Activated CD8-positive, alpha-beta T cell treated with anti-CD3 and anti-CD28 coated beads for 36 hours (primary cell): ENCODE results near the gene ZNF18. TPM values are rescaled to one million over a fixed set of nuclear protein-coding genes. Genes with fewer than 3 reads are reported as not detected.

Experiments
- ATAC-seq: fragments of 200-7000 bp; cut with Tn5 transposase; one replicate; pipeline ENCODE4 v1.10.0; 2021; ENCODE audit warnings: mild to moderate bottlenecking, moderate library complexity
- CTCF ChIA-PET: fragments of 350-600 bp; sonication (Branson Sonifier 250); formaldehyde crosslinking; loops from one replicate; lab custom pipeline; 2021; ENCODE audit warnings: antibody characterized with exemption; lab: Charles Lee
- POLR2A ChIA-PET: fragments of 350-600 bp; sonication (Branson Sonifier 250); formaldehyde crosslinking; loops from one replicate; lab custom pipeline; 2021; ENCODE audit warnings: antibody characterized with exemption; lab: Charles Lee
- DNase-seq: peaks from one replicate; pipeline ENCODE4 v3.0.0-alpha.2; 2020
- H3K27ac Mint-ChIP-seq: one replicate; pipeline ENCODE4 v1.8.0; 2021; ENCODE audit warnings: mild to moderate bottlenecking, mixed read lengths
- H3K27me3 Mint-ChIP-seq: one replicate; pipeline ENCODE4 v1.8.0; 2021; ENCODE audit warnings: mixed read lengths
- H3K36me3 Mint-ChIP-seq: one replicate; pipeline ENCODE4 v1.8.0; 2021; ENCODE audit warnings: low read depth, mixed read lengths
- H3K4me1 Mint-ChIP-seq: one replicate; pipeline ENCODE4 v1.8.0; 2021; ENCODE audit warnings: low read depth, mixed read lengths
- H3K4me3 Mint-ChIP-seq: one replicate; pipeline ENCODE4 v1.8.0; 2021; ENCODE audit warnings: mild to moderate bottlenecking, moderate library complexity, mixed read lengths
- H3K9me3 Mint-ChIP-seq: one replicate; pipeline ENCODE4 v1.8.0; 2021; ENCODE audit warnings: mixed read lengths
- CTCF ChIP-seq: fragments of 200-600 bp; IDR thresholded peaks from one replicate; pipeline ENCODE4 v1.8.0; 2022; ENCODE audit warnings: antibody characterized with exemption, mild to moderate bottlenecking
- intact Hi-C: fragments of 100-400 bp; cut with micrococcal nuclease; formaldehyde crosslinking; loops from one replicate; pipeline ENCODE4 v1.10.0; 2022
- total RNA-seq, 2 experiments: library from RNA; stranded (reverse); gene quantifications; one replicate each; pipeline ENCODE4 v1.2.3, GENCODE V29; 2021

ZNF18 gene
- total RNA-seq, 2 experiments from 2014 or later, result 8.9 to 10.2 TPM

- no peak for ATAC-seq
- H3K36me3 Mint-ChIP-seq, result peaks cover 19% of the 10 kb centered on the region
- CTCF ChIA-PET, result interaction anchor here (1.3 to 2.8 kb wide), 3 partner anchors 10 to 17 kb away, joined by 3 to 12 read pairs (median 4); no protein-coding TSS in a partner anchor
These were observed 43.2 kb upstream of the ZNF18 start for GRCh38 chr17:12040478-12040877.

GRCh38 chr17:12037970-12038369 lies 40.7 kb upstream of the ZNF18 start:
- H3K9me3 Mint-ChIP-seq, result no peaks in the 10 kb centered on the region

More at GRCh38 chr17:12040478-12040877, 43.2 kb upstream of the ZNF18 start:
- intact Hi-C loops, result no loop called here
- TF ChIP-seq CTCF, result no peak
- no peak overlapping the region for H3K4me3 Mint-ChIP-seq
- POLR2A ChIA-PET, result no interaction called here
- peaks cover 65% of the 10 kb centered on the region for H3K4me1 Mint-ChIP-seq
- no peaks in the 10 kb centered on the region for H3K27me3 Mint-ChIP-seq
- no peak overlapping the region for H3K27ac Mint-ChIP-seq
- no peak for DNase-seq
- H3K9me3 Mint-ChIP-seq, result no peaks in the 10 kb centered on the region

GRCh38 chr17:12035673-12036072 lies 38.4 kb upstream of the ZNF18 start:
- POLR2A ChIA-PET, result no interaction called here
- H3K36me3 Mint-ChIP-seq, result peaks cover 16% of the 10 kb centered on the region
- CTCF ChIA-PET, result interaction anchor here (1.6 kb wide), 1 partner anchor 12 kb away, joined by 4 read pairs; no protein-coding TSS in a partner anchor
- no peak overlapping the region for H3K4me3 Mint-ChIP-seq
- ATAC-seq (no peak), DNase-seq (no peak)
- intact Hi-C loops, result no loop called here
- H3K27ac Mint-ChIP-seq, result no peak overlapping the region
- no peaks in the 10 kb centered on the region for H3K9me3 Mint-ChIP-seq
- peaks cover 48% of the 10 kb centered on the region for H3K4me1 Mint-ChIP-seq
- no peaks in the 10 kb centered on the region for H3K27me3 Mint-ChIP-seq
- no peak for TF ChIP-seq CTCF

More at GRCh38 chr17:12037970-12038369, 40.7 kb upstream of the ZNF18 start:
- intact Hi-C loops, result no loop called here
- Mint-ChIP-seq H3K4me1 (peaks cover 52% of the 10 kb centered on the region), H3K4me3 (no peak overlapping the region), H3K27ac (no peak overlapping the region), H3K27me3 (no peaks in the 10 kb centered on the region), H3K36me3 (peaks cover 22% of the 10 kb centered on the region)
- DNase-seq (no peak), ATAC-seq (no peak)
- ChIA-PET CTCF (interaction anchor here (1.0 to 2.8 kb wide), 2 partner anchors 14 to 18 kb away, joined by 4 to 12 read pairs; no protein-coding TSS in a partner anchor), POLR2A (no interaction called here)
- no peak for TF ChIP-seq CTCF

GRCh38 chr17:12034538-12034937 lies 37.3 kb upstream of the ZNF18 start:
- Mint-ChIP-seq H3K27ac (no peak overlapping the region), H3K9me3 (no peaks in the 10 kb centered on the region), H3K4me3 (no peak overlapping the region), H3K36me3 (peaks cover 17% of the 10 kb centered on the region), H3K4me1 (peaks cover 48% of the 10 kb centered on the region), H3K27me3 (no peaks in the 10 kb centered on the region)
- TF ChIP-seq CTCF, result no peak
- DNase-seq (no peak), ATAC-seq (no peak)
- intact Hi-C loops, result no loop called here
- ChIA-PET CTCF (interaction anchor here (1.3 kb wide), 1 partner anchor 12 kb away, joined by 3 read pairs; no protein-coding TSS in a partner anchor), POLR2A (interaction anchor here (1.0 to 1.1 kb wide), 2 partner anchors 9 to 10 kb away, joined by 3 read pairs; no protein-coding TSS in a partner anchor)

- peaks cover 16% of the 10 kb centered on the region for H3K36me3 Mint-ChIP-seq
- ChIA-PET CTCF (interaction anchor here (1.6 to 2.1 kb wide), 3 partner anchors 12 to 31 kb away, joined by 4 read pairs; partner anchors contain the start of gene ZNF18), POLR2A (no interaction called here)
- H3K27me3 Mint-ChIP-seq, result no peaks in the 10 kb centered on the region
- TF ChIP-seq CTCF, result no peak
- H3K9me3 Mint-ChIP-seq, result no peaks in the 10 kb centered on the region
- DNase-seq (no peak), ATAC-seq (no peak)
- H3K4me3 Mint-ChIP-seq, result no peak overlapping the region
- intact Hi-C loops, result no loop called here
- H3K4me1 Mint-ChIP-seq, result peaks cover 72% of the 10 kb centered on the region
- H3K27ac Mint-ChIP-seq, result no peak overlapping the region
These were observed 31.3 kb upstream of the ZNF18 start for GRCh38 chr17:12028611-12029010.
